ENCODE measurements around the gene SLC25A21.

SLC25A21 gene

DNA sequence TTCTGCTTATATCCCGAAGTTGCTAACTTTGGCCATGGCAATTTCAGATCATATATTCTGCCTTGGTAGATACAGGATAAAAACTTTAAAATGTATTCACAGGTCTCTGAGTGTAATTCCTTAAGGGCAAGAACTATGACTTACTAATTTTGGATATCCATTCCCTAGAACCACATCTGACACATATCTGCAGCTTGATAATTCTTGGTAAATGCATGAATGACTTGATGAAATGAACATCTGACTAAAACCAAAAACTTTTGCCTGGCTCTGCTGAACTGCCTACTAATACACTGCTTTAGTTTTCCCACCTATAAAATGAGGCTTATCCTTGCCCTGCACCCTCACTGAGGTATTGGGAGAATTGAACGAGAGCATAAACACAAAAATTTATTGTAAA, 32.2 kb downstream of the SLC25A21 start:
- no peak for DNase-seq

DNA sequence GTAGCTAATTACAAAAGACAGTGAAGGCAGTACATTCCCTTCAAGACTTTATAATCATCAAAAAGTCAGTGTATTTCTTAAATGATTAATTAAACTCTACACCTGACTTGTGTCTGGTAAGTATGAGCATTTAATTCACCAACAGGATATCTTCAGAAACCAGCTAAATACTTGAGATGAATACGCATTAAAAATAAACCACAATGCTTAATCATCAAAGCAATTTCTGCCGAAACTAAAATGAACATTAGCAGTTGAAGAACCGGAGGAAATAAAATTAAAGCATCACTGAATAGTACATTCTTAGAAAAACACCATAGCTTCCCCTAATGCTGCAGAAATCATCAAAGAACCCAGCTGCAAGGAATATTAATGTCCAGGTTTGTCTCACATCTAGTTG, 32.7 kb downstream of the SLC25A21 start:
- no peak for DNase-seq

DNA sequence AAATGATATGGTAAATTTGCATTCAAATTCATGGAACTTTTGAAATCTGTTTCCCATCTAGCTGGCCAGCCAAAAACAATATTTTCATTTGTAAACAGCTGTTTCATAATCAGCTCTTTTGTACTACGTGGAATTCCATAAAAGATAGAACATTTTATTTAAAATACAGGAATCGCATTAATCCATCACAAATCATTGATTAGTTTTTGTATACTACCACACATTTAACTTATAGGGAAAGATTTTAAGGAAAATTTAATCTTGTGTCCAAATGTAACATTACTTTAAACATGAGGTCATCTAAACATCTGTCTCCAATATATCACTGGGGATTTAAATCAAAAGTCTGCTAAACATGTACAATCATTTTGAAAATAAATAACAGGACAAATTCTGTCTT, 33.5 kb downstream of the SLC25A21 start:
- no peak for DNase-seq

DNA sequence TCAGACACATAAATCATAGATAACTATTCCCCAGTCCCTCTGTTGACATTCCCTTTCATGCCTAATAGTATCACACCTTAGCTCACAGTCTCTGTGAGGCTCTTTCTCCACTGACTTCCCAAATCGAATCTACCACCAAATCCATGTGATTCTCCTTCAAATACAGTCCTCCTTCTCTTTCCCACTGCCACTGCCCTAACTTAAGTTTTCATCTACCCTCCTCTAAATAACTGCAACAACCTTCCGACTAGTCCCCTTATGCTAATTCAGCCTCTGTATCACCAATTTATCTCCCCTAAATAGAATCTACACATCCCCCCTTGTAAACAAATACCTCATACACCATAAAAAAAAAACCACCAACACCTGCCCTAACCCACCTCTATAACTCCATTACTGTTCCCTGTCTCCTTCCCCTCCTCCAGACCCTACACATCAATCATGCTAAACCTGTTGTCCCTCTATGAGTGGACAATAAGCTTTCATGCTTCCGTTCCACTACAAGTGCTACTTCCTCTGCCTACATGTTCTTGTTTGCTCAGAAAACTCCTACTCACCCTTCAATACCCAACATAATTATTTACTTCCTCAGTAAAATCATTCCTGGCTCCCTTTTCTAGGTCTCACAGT, 39.0 kb downstream of the SLC25A21 start:
- DNase-seq, result no peak

DNA sequence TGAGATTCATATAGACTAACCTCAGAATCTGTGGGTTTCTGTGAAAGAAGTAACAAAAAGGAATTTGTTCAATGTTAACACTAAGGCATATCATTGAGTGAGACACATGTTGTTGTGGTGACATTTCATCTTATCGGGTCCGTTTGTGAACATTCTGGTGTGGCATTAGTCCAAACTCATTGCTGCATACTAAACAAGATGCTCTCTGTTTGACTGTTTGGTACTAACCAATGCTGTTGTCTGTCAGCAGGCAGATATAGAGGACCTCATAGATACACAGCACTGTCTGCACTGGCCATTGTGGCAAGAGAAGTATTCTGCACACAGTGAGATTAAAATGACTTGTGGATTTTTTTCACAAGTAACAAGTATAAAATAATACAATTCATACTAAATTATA, 41.2 kb downstream of the SLC25A21 start:
- DNase-seq, result no peak

DNA sequence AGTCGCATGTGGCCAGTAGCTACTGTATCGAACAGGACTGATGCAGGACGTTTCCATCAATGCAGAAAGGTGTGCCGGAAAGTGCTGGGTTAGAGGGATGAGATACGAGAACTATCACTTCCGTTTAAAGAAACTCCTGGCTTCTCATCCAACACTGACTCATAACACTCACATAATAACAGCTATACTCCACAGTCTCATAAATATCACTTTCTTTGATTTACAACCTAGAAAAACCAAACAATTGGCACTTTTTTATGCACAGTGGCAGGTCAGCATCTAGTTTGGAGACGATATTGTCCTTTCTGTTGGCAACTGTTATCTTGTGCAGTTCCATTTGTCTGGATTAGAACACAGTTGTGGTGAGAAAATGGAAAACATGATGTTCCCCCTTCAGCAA, 43.4 kb downstream of the SLC25A21 start:
- no peak for DNase-seq

DNA sequence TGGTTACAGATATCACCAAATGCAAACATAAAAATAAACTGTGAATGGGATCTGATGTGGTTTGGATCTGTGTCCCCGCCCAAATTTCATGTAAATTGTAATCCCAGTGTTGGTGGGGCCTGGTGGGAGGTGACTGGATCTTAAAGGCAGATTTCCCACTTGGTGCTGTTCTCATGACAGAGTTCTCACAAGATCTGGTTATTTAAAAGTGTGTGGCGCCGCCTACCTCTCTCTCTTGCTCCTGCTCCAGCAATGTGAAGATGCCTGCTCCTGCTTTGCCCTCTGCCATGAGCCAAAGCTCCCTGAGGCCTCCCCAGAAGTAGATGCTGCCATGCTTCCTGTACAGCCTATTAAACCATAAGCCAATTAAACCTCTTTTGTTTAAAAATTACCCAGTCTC, 47.8 kb downstream of the SLC25A21 start:
- no peak for DNase-seq

DNA sequence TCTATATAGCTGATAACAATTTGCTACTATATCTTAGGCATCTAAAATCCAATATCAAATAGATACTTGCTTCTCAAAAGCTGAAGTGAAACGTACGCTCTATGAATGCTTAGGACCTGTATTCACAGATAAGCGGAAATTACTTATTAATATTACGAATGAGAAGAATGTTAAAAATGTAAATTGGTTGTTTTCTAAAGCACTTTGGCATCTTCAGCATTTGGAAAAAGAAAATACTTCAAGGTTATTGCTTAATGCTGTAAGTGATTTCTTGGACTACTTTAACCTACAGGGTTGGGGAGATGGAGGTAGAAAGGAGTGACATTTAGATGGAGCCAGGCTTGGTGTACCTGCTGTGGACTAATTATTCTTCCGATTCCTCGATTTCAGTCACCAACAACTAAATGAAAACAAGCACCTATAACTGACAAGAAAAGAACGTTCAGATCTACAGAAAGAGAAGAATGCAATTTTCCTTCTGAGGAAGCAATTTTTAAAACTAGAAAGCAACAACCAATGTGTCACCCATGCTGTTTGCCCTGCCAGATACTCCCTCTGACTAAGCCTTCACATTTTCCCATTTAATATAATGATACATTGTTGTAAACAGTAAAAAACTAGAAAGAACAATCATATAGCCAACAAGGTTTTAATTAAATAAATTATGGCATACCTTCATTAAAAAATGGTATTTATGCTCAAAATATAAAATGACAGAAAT, 49.3 kb downstream of the SLC25A21 start:
- no peak for DNase-seq

DNA sequence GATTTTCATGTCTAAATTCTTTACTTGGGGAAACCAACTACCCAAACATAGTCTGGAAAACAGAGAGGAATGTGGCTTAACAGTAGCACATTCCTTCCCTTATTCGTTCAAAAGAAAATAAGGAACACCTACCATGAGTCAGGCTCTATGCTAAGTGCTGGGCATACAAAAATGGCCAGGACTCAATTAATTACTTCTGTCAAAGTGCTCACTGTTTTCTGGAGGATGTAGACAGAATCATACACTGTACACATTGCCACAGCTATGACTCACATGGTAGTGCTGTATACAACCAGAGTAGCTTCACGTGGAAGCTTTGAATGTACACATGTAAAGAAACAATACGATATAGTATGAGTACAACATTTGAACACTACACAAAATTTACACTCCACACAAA, 50.1 kb downstream of the SLC25A21 start:
- no peak for DNase-seq

DNA sequence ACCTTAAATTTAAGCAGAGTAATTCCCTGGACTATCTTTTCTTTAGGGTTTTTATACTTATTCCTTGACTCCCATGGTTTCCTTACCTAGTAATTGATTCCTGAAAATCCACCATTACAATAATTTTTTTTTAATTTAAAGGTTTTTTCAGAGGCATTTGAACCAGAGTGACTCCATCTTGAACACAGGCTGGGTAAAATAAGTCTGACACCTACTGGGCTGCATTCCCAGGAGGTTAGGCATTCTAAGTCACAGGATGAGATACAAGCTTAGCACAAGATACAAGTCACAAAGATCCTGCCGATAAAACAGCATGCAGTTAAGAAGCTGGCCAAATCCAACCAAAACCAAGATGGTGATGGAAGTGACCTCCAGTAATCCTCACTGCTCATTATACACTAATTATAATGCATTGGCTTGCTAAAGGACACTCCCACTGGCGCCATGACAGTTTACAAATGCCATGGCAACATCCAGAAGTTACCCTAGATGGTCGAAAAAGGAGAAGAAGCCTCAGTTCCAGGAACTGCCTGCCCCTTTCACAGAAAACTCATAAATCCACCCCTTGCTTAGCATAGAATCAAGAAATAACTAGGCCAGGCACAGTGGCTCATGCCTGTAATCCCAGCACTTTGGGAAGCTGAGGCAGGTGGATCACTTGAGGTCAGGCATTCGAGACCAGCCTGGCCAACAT, 53.6 kb downstream of the SLC25A21 start:
- no peak for DNase-seq

DNA sequence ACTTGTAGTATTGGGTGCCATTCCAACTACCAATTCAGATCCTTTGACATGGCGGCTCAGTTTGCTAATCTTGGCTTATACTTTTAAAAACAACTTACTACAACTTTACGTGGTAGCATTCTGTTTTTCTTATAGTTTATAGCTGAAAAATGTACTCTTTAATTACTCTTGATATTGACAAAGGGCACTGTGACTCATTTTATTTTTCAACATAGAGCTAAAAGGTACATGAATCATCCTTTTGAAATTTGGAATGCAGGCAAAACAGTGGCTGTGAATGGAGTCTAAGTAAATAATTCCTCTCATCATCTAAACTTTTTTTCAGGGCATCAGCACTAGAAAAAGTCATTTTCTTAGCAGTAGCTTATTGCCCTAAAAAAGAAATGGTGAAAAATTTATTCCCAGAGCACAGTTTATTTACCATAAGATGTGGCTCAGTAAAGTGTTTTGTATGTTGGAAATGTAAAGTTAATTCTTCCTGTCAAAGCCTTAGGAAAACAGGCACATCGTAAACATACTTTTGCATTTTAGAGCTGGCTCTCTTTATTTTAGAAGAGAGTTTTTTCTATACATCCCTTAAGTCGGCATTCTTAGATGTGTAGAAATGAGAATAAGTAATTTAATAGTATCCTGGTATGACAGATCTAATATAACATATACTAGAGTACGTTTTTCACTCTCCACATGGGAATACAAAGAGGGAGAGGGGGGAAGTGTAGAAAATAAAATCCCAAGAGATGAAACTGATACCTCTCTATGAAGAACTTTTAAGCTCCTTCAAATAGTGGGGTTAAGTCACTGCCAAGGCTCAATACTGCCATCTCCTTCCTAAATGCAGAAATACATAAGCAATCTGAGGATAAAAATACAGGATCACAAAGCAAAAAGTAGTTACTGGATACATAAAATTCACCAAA, 55.2 kb downstream of the SLC25A21 start:
- no peak for DNase-seq

DNA sequence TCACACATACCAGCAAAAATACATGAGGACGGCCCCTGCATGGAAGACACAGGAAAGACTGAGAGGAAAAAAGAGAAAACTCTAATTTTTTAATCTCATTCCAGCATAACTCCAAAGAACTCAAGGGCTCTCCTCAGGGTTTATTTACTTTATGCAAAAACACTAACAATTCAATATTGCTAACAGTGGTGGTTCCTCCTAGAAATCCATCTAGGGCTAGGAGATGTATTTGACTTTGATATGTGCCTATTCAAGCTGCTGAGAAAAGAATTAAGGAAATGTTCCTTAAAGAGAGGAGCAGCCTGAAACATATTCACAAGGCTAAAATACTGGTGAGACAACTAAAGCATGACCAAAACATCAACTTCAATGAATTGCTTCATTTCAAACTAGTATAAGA, 57.0 kb downstream of the SLC25A21 start:
- no peak for DNase-seq

DNA sequence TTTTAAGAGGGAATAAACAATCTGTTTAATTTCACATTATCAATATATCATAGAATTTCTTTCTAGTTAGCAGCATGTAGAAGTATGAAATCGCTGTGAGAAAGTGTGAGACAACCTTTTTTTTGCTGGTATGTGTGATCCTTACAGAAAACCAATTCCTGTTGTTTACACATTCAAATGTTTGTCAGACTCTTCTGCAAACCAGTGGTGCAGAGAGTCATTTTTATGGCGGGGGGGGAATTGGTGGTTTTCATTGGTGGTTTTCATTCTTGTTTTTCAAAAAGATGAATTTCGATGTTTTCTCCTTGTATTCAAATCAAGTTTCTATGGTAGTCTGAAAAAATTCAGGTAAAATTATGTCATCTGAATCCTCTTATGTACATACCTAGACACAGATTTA, 57.8 kb downstream of the SLC25A21 start:
- no peak for DNase-seq

DNA sequence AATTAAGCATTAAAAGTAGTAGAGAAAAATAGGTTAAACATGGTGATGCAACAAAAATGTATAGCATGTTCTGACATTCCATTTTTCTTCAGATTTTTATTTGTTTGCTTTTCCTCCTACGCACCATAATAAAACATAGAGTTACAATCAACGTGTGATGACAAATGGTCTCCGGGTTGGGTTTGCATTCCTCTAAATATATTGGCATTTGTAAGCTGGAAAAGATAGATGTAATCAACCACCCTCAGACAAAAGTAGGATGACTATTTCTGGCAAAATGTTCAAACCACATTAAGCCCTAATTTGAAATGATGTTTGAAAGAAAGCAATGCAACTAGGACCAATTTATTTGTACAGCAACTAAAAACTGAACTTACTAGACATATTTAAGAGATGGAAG, 58.4 kb downstream of the SLC25A21 start:
- no peak for DNase-seq

DNA sequence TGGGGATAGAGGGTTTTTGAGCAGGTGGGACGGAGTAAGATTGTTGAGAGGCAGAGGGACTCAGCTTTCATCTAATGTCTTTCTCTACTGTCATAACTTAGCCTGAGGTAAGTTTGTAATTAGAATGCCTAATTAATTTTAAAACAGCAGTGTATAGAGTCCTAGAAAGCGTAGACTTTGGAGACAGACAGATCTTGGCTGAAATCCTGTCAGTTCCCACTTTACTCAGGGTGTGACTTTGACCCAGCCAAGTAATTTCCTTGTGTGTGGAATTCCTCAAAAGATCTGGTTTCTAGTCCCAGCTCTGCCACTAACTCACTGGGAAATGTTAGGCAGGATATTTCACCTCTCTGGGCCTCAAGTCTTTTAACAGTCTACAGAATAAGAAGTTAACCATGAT, 74.3 kb downstream of the SLC25A21 start:
- no peak for DNase-seq

DNA sequence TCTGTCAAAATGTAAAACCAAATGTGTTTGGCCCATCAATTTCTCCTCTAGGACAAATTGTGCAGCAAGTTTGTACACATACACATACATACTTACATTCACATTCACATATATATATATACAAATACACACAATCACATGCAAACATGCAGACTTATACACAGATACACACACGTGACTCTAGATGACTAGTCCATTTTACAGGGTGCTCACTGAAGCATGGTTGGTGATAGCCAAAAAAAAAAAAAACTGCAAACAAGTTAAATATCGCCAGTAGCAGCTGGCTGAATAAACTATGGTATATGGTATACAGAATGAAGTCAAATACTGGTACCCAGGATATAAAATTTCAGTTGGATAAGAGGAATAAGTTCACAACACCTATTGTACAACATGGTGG, 77.9 kb downstream of the SLC25A21 start:
- DNase-seq, result no peak

DNA sequence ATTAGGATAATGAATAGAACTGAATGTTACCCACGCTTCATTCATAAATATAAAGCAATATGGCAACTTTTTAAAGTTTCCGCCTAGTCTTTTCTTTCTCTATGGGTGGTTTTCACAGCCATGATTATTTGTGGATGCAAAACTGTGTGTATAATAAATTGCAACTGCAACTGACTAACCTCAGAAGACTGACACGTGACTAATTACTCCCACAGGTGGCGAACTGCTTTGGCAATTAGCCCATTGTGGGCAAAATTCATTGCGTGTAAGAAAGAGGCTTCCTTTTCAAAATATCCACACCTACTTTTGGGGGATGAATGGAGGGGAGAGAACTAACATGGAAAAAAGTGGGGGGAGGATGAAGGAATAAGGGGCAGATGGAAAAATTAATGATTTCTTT, 79.0 kb downstream of the SLC25A21 start:
- no peak for DNase-seq

DNA sequence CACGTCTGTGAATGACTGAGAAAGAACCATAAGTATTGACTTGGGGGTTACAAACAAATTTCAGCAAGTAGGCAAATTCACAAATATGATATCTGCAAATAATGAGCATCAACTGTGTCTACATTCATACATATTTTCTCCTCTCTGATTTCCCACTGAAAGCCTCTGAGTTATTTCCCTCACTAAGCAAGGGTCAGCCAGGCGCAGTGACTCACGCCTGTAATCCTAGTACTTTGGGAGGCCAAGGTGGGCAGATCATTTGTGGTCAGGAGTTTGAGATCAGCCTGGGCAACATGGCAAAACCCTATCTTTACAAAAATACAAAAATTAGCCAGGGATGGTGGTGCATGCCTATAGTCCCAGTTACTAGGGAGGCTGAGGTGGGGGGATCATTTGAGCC, 80.8 kb downstream of the SLC25A21 start:
- DNase-seq, result no peak

DNA sequence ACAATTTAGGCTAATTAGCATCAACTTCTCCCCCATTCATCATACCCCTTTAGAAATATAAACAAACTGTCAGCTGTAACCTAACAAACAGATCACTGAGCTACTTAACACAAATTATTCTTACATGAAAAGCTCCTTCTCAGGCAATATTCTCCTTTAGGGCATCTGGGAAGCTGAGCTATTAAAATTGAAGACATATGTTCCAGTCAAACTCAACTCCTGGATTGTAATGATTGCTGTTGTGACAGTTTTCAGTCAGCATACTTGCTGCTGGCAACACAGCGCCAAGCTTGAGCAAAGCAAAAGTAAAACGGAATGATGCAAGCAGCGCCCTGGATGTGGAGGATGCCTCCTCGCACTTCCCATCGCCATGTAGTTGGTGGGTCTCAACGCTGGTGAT, 82.4 kb downstream of the SLC25A21 start:
- DNase-seq, result no peak

DNA sequence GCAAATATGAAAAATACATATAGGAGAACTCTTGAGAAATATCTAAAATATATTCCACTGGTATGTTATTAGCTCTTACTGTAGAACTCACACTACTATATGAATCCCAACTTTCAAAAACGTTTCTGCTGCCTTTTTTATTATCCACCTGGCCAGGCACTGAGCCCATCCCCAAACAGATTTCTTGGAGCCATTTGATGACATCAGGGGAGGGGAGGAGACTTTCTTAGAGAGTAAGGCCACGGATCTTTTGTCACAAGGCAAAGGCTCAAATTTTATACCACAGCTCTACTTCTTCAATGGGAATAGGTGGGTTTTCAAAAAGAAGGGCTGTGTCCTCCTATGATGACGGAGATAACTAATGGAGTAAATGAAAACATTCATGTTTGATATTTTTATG, 83.0 kb downstream of the SLC25A21 start:
- DNase-seq, result no peak

DNA sequence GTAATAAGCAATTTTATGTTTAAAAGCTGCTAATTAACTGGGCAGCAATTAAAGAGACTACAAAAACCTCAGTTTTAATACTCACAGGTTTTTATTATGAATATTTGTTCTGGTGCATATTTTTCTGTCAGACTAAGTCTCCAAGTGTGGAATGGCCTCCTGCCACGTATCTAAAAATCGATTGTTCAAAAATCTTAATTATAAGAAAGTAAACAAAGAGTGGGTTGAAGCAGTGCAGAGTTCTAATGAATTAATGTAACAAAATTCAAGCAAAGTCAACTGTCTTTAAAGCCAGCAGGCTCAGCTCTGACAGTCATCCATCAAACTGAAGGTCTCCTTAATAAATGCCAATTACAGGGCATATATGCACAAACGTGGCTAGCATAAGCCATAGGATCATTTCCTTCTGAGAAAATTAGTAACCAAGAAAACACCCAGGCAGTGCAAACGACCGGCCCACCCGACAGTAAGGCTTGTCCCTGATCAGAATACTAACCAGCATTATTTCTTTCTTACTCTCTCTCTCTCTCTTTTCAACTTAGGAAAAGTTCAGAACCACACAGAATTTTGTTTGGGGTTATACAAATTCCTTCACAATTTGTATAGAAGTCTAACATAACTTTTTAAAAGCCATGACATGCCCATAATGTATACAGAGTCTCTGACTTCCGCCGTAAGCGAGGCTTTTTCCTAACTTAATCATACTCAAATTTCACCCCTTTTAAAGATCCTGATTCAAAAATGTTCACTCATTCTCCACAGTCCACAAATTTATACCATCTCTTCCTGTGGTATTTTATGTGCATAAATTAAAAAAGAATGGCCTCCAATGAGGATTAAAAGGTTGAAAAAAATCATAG, 83.8 kb downstream of the SLC25A21 start:
- DNase-seq, result no peak

DNA sequence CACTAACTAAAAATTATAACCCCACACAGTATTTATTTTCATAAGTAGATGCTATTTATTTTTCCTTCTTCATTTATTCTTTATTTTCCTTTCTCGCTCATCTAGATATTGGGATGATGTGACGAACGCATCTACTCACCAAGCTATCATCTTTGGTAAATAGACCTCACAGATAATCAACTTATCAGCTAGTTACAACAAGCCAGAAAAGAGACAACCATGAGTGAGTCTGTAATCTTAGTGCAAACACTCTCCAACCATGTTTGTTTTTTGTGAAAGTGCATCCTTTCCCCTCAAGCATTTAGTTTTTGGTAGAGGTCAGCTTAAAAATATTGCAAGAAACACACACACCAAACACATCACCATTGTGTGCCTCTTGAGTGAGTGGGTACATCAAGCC, 84.9 kb downstream of the SLC25A21 start:
- no peak for DNase-seq
